Calu3 (cell line): Measurements from ENCODE around the gene PIAS1. TPM values are rescaled to one million over a fixed set of nuclear protein-coding genes. Genes with fewer than 3 reads are reported as not detected.
"Not testable (repeated sequence)": the region's sequence is repeated elsewhere in the genome, so short reads cannot be mapped to it uniquely, and the experiment has no call there.

ENCODE experiments used
- BruUV-seq: library from RNA; stranded (reverse); fragments of 400-500 nt; replicated peaks from 2 replicates; lab custom pipeline; 2021; lab: Mats Ljungman, UMichigan
- CTCF ChIA-PET: fragments of 300-600 bp; sonication (Branson Sonifier 250); formaldehyde crosslinking; loops from one replicate; lab custom pipeline; 2022; ENCODE audit warnings: antibody characterized with exemption; lab: Charles Lee
- DNase-seq: peaks from one replicate; pipeline ENCODE4 v3.0.0; 2022
- H3K27ac Mint-ChIP-seq: one replicate; pipeline ENCODE4 v1.8.0; 2022; ENCODE audit warnings: mixed read lengths; ENCODE audit not compliant: unreplicated experiment
- H3K27me3 Mint-ChIP-seq: one replicate; pipeline ENCODE4 v1.8.0; 2022; ENCODE audit warnings: mixed read lengths; ENCODE audit not compliant: unreplicated experiment
- H3K36me3 Mint-ChIP-seq: one replicate; pipeline ENCODE4 v1.8.0; 2022; ENCODE audit warnings: mild to moderate bottlenecking, moderate library complexity, mixed read lengths; ENCODE audit not compliant: insufficient read depth, unreplicated experiment
- H3K4me1 Mint-ChIP-seq: one replicate; pipeline ENCODE4 v1.8.0; 2022; ENCODE audit warnings: mild to moderate bottlenecking, low read depth, mixed read lengths; ENCODE audit not compliant: unreplicated experiment
- H3K4me3 Mint-ChIP-seq: one replicate; pipeline ENCODE4 v1.8.0; 2022; ENCODE audit warnings: mild to moderate bottlenecking, low read depth, moderate library complexity, mixed read lengths; ENCODE audit not compliant: unreplicated experiment
- H3K9me3 Mint-ChIP-seq: one replicate; pipeline ENCODE4 v1.8.0; 2022; ENCODE audit warnings: low read depth, mixed read lengths; ENCODE audit not compliant: unreplicated experiment
- intact Hi-C: fragments of 100-400 bp; cut with micrococcal nuclease; formaldehyde crosslinking; loops from one replicate; pipeline ENCODE4 v1.10.0; 2022; ENCODE audit not compliant: unreplicated experiment
- total RNA-seq: library from RNA; stranded (reverse); gene quantifications from 2 replicates; pipeline ENCODE4 v1.2.3, GENCODE V29; 2022
- TF ChIP-seq, protein P1 (sequence below): fragments of 200-600 bp; IDR thresholded peaks from one replicate; pipeline ENCODE4 v1.8.0; 2022; ENCODE audit warnings: antibody characterized with exemption; ENCODE audit not compliant: unreplicated experiment

PIAS1 gene
- total RNA-seq, 1 experiment from 2014 or later, result 51.7 TPM

DNA sequence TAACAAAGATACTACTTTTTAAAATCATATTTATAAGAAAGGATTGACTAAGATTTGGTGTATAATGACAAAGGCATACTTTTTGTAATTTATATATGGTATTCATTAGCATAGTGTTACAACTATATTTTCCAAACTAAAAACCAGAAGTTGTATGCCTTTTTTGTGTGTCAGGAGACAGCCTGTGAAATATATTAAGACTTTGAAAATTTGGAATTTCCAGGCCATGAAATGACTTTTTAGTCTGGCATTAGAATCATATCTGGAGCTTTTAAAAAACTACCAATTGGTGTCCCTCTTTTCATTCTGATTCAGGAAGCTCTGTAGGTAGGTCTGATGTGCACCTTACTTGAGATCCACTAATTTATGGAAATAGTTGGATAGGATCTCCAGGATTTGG lies 109.1 kb downstream of the PIAS1 start:
- Mint-ChIP-seq H3K9me3 (no peaks in the 10 kb centered on the region), H3K4me3 (no peak overlapping the region), H3K27me3 (no peaks in the 10 kb centered on the region), H3K27ac (no peak overlapping the region), H3K4me1 (no peaks in the 10 kb centered on the region), H3K36me3 (peaks cover 10% of the 10 kb centered on the region)
- intact Hi-C loops, result no loop called here
- DNase-seq, result no peak
- CTCF ChIA-PET, result no interaction called here
- TF ChIP-seq, protein P1, sequence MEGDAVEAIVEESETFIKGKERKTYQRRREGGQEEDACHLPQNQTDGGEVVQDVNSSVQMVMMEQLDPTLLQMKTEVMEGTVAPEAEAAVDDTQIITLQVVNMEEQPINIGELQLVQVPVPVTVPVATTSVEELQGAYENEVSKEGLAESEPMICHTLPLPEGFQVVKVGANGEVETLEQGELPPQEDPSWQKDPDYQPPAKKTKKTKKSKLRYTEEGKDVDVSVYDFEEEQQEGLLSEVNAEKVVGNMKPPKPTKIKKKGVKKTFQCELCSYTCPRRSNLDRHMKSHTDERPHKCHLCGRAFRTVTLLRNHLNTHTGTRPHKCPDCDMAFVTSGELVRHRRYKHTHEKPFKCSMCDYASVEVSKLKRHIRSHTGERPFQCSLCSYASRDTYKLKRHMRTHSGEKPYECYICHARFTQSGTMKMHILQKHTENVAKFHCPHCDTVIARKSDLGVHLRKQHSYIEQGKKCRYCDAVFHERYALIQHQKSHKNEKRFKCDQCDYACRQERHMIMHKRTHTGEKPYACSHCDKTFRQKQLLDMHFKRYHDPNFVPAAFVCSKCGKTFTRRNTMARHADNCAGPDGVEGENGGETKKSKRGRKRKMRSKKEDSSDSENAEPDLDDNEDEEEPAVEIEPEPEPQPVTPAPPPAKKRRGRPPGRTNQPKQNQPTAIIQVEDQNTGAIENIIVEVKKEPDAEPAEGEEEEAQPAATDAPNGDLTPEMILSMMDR, result no peak
- BruUV-seq, result no TSS peak

DNA sequence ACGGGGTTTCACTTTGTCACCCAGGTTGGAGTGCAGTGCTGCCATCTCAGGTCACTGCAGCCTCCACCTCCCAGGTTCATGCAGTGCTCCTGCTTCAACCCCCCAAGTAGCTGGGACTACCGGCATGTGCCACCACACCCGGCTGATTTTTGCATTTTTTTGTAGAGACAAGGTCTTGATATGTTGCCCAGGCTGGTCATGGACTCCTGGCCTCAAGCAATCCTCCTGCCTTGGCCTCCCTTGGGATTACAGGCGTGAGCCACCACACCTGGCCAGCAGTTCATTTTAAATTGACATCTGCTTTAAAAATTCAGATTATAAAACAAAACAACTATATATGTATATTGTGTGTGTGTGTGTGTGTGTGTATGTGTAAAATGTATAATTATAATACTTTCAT lies 112.7 kb downstream of the PIAS1 start:
- TF ChIP-seq, protein P1, result no peak
- DNase-seq, result no peak
- H3K27ac Mint-ChIP-seq, result no peak overlapping the region
- no peaks in the 10 kb centered on the region for H3K4me1 Mint-ChIP-seq
- CTCF ChIA-PET, result no interaction called here
- intact Hi-C loops, result no loop called here
- H3K27me3 Mint-ChIP-seq, result no peaks in the 10 kb centered on the region
- peaks cover 10% of the 10 kb centered on the region for H3K36me3 Mint-ChIP-seq
- no TSS peak for BruUV-seq
- no peaks in the 10 kb centered on the region for H3K9me3 Mint-ChIP-seq
- no peak overlapping the region for H3K4me3 Mint-ChIP-seq

DNA sequence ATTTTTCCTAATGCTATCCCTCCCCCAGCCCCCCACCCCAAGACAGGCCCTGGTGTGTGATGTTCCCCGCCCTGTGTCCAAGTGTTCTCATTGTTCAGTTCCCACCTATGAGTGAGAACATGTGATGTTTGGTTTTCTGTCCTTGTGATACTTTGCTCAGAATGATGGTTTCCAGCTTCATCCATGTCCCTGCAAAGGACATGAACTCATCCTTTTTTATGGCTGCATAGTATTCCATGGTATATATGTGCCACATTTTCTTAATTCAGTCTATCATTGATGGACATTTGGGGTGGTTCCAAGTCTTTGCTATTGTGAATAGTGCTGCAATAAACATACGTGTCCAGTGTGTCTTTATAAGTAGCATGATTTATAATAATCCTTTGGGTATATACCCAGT lies 117.9 kb downstream of the PIAS1 start:
- H3K36me3 Mint-ChIP-seq, result peaks cover 11% of the 10 kb centered on the region
- H3K9me3 Mint-ChIP-seq, CTCF ChIA-PET, DNase-seq, H3K27me3 Mint-ChIP-seq, H3K4me1 Mint-ChIP-seq, H3K4me3 Mint-ChIP-seq, intact Hi-C loops, BruUV-seq, H3K27ac Mint-ChIP-seq: not testable (repeated sequence)

DNA sequence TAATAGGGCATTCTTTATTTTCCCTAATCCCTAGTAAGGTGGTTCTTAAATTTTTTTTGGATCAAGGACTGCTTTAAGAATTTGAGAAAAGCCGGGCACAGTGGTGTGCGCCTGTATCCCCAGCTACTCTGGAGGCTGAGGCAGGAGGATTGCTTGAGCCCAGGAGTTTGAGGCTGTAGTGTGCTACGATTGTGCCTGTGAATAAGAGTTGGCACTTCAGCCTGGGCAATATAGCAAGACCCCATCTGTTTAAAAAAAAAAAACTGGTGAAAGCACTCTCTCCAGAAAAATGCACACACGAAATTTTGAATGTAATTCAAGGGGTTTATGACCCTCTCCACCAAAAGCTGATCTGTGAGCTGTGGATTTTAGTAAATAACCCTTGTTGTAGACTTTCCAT lies 119.0 kb downstream of the PIAS1 start:
- TF ChIP-seq, protein P1, result no peak
- no peak for DNase-seq
- H3K9me3 Mint-ChIP-seq, result no peaks in the 10 kb centered on the region
- no peak overlapping the region for H3K27ac Mint-ChIP-seq
- H3K4me1 Mint-ChIP-seq, result no peaks in the 10 kb centered on the region
- H3K4me3 Mint-ChIP-seq, result no peak overlapping the region
- CTCF ChIA-PET, result no interaction called here
- BruUV-seq, result no TSS peak
- no peaks in the 10 kb centered on the region for H3K27me3 Mint-ChIP-seq
- intact Hi-C loops, result no loop called here
- peaks cover 22% of the 10 kb centered on the region for H3K36me3 Mint-ChIP-seq

DNA sequence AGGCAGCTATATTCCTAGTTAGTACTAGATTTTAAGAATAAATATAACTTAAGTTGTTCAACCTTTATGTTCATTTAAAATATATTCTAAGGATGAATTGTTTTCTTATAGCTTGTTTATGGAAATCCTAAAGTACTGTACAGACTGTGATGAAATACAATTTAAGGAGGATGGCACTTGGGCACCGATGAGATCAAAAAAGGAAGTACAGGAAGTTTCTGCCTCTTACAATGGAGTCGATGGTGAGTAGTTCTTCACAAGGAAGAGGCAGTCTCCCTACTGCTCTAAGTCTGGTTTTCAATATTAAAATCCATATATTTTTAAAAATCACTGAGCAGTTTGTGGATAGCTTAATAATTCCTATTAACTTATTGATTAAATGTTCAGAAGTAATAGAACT lies 121.4 kb downstream of the PIAS1 start:
- Mint-ChIP-seq H3K9me3 (no peaks in the 10 kb centered on the region), H3K4me3 (no peak overlapping the region), H3K27ac (no peak overlapping the region), H3K27me3 (no peaks in the 10 kb centered on the region), H3K36me3 (peaks cover 30% of the 10 kb centered on the region), H3K4me1 (no peaks in the 10 kb centered on the region)
- DNase-seq, result no peak
- intact Hi-C loops, result no loop called here
- CTCF ChIA-PET, result no interaction called here
- TF ChIP-seq, protein P1, result no peak
- BruUV-seq, result no TSS peak
